ENCODE measurements around the gene ACMSD.

DNA sequence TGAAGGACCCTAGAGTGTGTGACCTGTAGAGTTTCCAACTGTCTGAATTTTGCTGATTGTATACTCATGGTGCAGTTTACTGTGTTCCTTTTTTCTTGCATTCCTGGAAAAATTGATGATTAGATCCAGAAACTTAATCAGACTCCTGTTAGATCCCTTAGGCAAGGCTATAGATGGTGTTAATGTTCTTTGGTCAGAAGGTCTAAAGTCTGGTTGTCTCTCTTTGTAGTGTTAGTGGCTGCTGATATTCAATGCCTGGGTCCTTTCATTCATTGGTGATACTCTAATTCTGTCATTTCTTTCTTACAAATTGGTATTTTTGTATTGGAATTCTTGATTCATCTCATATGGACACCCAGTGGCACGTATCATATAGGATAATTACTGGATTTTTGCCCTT is 86.5 kb downstream of the ACMSD start:
- TF ChIP-seq TAF1 (IDR thresholded peaks at IDR 0.05; ENCODE audit: borderline replicate concordance, insufficient read depth, low read length) (no peak), POLR2AphosphoS5 (IDR thresholded peaks at IDR 0.05; ENCODE audit: low read depth, low read length) (no peak)
- TF ChIP-seq, protein P1, sequence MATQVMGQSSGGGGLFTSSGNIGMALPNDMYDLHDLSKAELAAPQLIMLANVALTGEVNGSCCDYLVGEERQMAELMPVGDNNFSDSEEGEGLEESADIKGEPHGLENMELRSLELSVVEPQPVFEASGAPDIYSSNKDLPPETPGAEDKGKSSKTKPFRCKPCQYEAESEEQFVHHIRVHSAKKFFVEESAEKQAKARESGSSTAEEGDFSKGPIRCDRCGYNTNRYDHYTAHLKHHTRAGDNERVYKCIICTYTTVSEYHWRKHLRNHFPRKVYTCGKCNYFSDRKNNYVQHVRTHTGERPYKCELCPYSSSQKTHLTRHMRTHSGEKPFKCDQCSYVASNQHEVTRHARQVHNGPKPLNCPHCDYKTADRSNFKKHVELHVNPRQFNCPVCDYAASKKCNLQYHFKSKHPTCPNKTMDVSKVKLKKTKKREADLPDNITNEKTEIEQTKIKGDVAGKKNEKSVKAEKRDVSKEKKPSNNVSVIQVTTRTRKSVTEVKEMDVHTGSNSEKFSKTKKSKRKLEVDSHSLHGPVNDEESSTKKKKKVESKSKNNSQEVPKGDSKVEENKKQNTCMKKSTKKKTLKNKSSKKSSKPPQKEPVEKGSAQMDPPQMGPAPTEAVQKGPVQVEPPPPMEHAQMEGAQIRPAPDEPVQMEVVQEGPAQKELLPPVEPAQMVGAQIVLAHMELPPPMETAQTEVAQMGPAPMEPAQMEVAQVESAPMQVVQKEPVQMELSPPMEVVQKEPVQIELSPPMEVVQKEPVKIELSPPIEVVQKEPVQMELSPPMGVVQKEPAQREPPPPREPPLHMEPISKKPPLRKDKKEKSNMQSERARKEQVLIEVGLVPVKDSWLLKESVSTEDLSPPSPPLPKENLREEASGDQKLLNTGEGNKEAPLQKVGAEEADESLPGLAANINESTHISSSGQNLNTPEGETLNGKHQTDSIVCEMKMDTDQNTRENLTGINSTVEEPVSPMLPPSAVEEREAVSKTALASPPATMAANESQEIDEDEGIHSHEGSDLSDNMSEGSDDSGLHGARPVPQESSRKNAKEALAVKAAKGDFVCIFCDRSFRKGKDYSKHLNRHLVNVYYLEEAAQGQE (IDR thresholded peaks at IDR 0.05; ENCODE audit: insufficient read depth in 1 of 2, low read depth in 2 of 2, low read length in 2 of 2): no peak

All from PFSK-1 (cell line).